Left renal cortex interstitium (tissue), 4 donors: Measurements from ENCODE around the gene MGAM2. TPM values are rescaled to one million over a fixed set of nuclear protein-coding genes. Genes with fewer than 3 reads are reported as not detected.
"Not testable (repeated sequence)": the region's sequence is repeated elsewhere in the genome, so short reads cannot be mapped to it uniquely, and the experiment has no call there.

ENCODE experiments used
- DNase-seq, 4 donors: peaks; one replicate each; pipeline ENCODE4 v3.0.0-alpha.2; 2013; ENCODE audit warnings: low read depth in 4 of 4, low spot score in 2 of 4, missing footprints in 1 of 4
- polyA plus RNA-seq, 4 donors: library from polyadenylated mRNA; unstranded; fragments of 120-200 nt; gene quantifications; one replicate each; pipeline ENCODE4 v1.2.1, GENCODE V29; 2013; ENCODE audit not compliant: insufficient read length in 4 of 4

MGAM2 gene
- under 1 TPM; 0.40 to 0.79 (median 0.64) TPM for polyA plus RNA-seq

DNA sequence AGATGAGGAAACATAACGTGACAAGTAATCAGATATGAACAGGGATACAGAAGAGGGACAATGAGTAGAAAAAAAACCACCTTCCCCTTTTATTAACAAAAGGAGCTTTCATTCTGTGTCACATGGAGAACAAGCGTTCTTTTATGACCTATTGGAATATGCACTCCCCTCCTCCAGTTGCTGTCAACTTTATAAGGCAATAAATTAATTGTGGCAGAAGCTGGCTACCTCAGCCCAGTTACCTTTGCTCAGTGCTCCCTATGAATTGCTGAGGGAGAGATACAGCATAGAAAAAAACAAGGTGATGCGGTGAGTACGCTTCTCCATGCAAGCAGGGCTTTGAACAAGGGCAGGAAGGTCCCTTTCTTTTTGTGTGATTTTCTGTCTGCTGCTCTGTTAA, at the start of gene MGAM2:
MGAM2 (plus strand) TSS at position 220 of the 400 bp plus-strand sequence. CDS start 5,156 bp downstream, outside the sequence.
- no peak for DNase-seq

- no peak for DNase-seq
These were observed 47.7 kb upstream of the MGAM2 start for GRCh38 chr7:142063551-142064442.

- DNase-seq, result no peak
These were observed 45.0 kb upstream of the MGAM2 start for GRCh38 chr7:142066536-142066935.

- DNase-seq, result no peak
These were observed 33.8 kb upstream of the MGAM2 start for GRCh38 chr7:142077762-142078161.

DNA sequence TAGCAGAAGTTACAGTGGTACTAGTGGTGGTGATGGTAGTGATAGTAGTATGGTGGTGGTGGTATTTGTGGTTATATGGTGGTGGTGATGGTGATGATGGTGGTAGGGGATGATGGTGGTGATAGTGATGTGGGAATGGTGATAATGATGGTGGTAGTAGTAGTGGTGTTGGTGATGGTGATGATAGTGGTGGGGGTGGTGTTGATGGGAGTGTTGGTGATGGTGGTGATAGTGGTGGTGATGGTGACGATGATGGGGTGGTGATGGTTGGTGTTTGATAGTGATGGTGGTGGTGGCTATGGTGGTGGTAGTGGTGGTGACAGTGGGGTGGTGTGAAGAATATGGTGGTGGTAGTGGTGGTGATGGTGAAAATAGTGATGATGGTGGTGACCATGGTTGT, 27.9 kb upstream of the MGAM2 start:
- no peak for DNase-seq

DNA sequence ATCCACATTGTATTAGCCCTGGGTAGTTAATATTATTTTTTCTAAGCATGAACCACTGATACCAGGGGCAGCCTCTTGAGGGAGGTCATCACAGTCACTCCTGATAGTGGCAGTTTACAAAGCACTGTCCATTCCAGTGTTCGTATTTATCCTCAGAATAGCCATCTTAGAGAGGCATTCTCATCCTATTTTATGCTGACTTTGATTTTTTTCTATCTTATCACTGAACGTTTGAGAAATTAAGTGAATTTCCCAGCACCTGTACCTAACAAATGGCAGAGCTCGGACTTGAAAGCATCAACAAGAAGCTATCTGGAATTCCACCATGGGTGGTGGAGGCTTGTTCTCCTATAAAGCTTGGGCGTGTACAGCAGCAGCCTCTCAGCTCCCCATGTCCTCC, 26.1 kb upstream of the MGAM2 start:
- DNase-seq, result no peak

DNA sequence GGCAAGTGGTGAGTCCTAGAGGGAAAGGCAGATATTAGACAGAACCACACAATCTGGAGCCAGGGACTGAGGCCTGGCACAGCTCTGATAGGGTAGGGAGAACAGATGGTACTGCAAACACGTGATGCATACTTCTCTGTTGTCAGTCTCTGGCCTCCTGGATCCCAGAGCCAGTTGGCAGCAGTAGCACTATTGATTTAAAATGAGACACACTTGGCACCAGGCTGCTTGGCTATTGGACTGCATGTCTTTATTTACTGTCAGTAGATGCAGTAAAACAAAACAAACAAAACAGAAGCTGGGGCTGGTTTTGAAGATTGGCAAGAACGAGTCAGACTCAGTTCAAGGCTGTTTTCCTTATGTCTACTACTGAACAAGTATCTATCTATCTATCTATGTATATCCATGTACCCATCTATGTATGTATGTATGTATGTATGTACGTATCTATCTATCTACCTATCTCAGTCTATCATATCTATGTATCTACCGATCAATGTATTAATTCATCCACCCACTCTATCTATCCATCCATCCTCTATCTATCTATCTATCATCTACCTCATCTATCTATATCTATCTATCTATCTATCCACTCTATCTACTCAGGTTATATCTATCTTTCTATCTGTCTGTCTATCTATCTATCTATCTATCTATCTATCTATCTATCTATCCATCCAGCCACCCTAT, 23.4 kb upstream of the MGAM2 start:
- DNase-seq, result no peak

DNA sequence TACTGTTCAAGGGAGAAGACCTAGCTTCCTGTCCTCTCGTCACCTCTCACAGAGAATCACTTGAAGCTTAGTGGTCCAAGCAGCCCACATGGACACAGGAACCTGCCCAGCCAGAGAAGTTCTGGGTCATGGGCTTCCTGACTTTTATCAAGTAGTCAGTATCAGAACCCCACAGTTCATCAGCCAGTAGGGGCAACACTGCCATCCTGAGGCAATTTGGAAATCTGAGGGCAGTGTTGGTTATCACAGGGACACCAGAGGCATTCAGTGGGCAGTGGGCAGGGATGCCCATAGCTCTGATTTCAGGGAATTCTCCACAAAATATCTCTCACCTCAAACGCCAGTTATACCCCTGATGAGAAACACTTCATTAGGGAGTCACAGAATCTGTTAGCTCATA, 22.5 kb upstream of the MGAM2 start:
- DNase-seq, result no peak

DNA sequence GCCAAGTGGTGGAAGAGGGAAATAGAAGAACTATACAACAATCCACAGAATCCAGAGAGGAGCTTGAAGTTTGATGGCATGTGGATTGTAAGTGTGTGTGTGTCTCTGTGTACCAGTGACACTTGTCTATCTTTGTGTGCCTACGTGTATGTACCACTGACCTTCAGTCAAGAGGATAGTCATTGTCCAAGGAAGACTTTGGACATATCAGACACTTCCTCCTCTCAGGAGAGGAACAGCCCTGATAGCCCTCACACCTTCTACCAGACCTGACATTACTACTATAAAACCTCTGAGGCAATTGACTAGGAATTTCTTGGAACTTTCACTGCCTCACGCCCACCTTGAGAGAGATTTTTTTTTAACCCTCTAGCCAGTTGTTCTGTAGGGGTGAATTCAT, 19.6 kb upstream of the MGAM2 start:
- DNase-seq, result no peak

GRCh38 chr7:142094861-142095260, 16.7 kb upstream of the MGAM2 start:
- DNase-seq, result no peak

DNA sequence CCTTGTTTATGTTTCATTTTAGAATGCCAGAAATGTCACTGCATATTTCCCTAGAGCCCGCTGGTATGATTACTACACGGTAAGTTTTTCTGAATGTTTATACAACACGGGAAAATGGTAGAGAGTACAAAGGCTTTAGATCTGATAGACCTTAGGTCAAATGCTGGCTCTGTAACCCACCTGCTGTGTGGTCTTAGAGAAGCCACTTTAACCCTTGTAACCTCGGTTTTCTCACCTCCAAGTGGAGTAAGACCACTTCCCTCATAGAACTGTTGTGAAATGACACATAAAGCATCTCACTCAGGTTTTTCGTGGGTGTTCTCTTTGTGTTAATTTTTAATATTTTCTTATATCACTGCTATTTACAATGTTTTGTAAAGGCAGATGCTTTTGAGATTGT, 13.9 kb upstream of the MGAM2 start:
- DNase-seq, result no peak

DNA sequence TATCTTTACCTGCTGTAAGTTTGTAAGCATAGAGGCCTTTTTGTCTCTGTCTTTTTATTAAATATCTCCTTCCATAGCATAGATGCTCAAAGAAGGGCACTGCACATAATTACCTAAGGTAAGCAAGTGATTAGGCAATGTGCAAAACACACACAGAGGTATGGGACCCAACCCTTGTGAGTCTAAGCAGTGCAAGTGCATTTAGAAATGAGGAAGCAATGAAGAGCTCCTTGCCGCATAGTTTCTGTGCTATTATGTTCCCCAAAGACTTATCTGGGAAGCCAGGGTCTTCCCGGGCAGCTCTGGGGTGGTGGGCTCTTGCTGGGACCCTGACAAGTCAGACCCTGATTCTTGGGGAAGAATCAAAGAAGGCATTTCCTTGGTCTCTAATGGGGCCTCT, 13.5 kb upstream of the MGAM2 start:
- DNase-seq, result no peak

DNA sequence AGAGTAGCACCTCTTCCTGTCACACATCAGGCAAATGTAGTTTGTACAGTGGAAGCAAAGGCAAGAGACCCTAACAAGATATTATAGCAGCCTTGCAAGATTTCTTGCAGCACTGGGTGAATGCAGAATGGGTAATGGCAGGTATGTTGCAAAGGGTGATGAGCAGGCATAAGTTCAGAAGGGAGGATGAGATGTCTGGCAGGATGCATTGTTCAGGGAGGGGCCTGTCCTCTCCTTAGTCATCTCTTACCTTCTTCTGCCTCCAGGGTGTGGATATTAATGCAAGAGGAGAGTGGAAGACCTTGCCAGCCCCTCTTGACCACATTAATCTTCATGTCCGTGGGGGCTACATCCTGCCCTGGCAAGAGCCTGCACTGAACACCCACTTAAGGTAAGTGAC, 12.2 kb upstream of the MGAM2 start:
- DNase-seq, result not testable (repeated sequence)

DNA sequence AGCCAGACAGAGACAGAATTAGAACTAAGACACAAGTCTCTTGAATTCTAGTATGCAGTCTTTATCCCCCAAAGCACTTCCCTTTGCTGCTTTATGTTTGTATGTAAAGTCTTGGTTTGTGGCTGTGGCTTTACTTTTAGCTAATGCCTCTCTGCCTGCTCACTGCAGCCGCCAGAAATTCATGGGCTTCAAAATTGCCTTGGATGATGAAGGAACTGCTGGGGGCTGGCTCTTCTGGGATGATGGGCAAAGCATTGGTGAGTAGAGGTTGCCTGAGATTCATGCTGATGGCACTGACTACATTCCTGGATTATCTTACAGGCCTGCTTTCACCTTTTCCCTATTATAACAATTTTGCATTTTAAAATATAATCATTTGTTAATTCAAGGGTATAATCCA, 10.9 kb upstream of the MGAM2 start:
- DNase-seq, result no peak

- not testable (repeated sequence) for DNase-seq
These were observed 9.7 kb upstream of the MGAM2 start for GRCh38 chr7:142101794-142102193.

DNA sequence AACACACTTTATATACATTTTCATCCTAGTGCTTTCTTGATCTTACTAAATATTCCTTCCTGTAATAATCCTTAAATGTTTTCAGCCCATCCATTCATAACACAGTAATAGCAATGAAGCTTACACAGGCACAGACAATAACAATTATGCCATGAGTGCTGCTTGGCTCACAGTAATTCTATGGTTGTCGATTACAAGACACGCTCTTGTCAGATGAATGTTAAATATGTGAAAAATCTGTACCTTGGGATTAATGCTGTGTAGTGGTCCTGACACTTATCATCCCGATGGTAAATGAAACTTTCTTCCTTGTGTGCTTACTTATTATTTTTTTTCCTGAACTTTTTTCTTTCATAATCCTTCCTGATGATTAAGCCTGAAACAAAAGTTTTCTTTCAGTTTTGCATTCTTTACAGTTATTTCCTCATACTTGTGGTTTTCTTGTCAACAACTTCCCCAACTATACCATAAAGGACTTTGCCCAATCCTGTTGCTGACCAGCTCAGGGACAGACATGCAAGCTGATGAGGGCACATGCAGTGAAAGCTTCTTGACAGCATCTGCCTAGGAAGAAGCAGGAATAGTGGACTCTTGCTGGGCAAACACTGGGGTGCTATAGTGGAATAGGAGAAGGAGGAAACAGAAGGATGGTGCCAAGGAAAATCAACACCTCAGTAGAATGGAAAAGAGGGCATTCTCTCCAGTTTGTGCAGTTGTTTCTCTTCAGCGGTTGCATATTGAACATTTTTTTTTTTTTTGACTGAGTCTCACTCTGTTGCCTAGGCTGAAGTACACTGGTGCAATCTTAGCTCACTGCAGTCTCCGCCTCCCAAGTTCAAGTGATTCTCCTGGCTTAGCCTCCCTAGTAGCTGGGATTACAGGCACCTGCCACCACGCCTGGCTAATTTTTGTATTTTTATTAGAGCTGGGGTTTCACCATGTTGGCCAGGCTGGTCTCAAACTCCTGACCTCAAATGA, 6.7 kb upstream of the MGAM2 start:
- DNase-seq, result no peak

- no peak for DNase-seq
These were observed 2.6 kb upstream of the MGAM2 start for GRCh38 chr7:142108728-142109505.

GRCh38 chr7:142110098-142110497, 1.4 kb upstream of the MGAM2 start:
- DNase-seq, result no peak

DNA sequence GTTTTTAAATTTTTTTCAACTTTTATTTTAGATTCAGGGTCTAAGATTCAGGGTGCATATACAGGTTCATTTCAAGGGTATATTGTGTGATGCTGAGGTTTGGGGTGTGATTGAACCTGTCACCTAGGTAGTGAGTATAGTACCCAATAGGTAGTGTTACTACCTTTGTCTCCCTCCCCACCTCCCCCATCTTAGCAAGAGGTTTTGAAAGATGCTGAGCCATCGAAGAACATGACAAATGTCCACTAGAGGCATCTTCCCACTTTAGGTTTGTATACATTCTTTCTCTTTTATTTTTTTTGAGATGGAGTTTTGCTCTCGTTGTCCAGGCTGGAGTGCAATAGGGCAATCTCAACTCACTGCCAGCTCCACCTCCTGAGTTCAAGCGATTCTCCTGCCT, 880 bp upstream of the MGAM2 start:
- no peak for DNase-seq

DNA sequence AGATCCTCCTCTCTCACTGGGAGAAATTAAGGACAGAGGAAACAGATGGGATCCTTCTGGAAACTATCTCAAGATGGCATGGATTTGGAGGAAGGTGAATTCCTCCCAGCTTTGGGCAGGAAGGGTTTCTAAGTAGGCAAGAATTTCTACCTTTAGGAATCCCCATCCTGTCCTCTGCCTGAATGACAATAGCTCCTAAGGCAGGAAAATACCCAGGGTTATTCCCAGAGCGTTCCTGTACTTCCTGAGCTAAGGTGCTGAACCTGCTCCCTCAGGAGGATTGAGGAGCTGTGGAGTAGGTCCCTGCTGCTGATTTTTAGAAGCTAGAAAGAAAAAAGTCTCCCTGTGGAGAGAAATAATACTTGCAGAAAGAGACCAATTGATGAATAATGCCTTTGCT, 568 bp downstream of the MGAM2 start:
- no peak for DNase-seq
